ENCODE results near the gene DCAF8.

Gene DCAF8

DNA sequence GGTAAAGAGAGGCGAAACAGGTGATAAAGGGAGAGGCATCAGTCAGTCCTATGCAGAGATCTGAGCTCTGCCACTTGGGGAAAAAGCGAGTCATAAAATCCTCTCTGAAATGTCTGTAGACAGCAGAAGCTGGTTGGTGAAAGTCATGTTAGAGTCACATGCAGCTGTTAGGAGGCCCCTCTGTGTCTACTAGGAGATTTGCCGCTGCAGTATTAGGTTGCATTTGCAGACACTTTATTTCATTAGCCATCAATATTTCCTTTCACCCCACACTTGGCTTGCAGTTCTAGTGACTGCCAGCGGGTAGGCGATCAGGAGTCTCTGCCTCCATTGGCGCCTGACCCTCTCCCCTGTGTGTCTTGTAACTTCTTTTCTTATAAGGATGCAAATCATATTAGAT is 94.8 kb downstream of the DCAF8 start:
- no peak for DNase-seq

GRCh38 chr1:160167056-160167455 is 95.3 kb downstream of the DCAF8 start:
- no peak for DNase-seq

- no peak for DNase-seq
These were observed 96.0 kb downstream of the DCAF8 start for GRCh38 chr1:160166166-160166868.

Data from activated CD4-positive, alpha-beta T cell treated with anti-CD3 and anti-CD28 coated beads for 4 hours (primary cell).